ENCODE data around the gene TPRG1.

The TPRG1 gene

GRCh38 chr3:189167027-189167766 lies 4.6 kb upstream of the TPRG1 start:
- no peak for DNase-seq

GRCh38 chr3:189168711-189169110 lies 3.1 kb upstream of the TPRG1 start:
- no peak for DNase-seq

- no peak for DNase-seq
Observed at GRCh38 chr3:189169728-189170127, 2.0 kb upstream of the TPRG1 start.

- no peak for DNase-seq
Observed at GRCh38 chr3:189170559-189170958, 1.2 kb upstream of the TPRG1 start.

DNA sequence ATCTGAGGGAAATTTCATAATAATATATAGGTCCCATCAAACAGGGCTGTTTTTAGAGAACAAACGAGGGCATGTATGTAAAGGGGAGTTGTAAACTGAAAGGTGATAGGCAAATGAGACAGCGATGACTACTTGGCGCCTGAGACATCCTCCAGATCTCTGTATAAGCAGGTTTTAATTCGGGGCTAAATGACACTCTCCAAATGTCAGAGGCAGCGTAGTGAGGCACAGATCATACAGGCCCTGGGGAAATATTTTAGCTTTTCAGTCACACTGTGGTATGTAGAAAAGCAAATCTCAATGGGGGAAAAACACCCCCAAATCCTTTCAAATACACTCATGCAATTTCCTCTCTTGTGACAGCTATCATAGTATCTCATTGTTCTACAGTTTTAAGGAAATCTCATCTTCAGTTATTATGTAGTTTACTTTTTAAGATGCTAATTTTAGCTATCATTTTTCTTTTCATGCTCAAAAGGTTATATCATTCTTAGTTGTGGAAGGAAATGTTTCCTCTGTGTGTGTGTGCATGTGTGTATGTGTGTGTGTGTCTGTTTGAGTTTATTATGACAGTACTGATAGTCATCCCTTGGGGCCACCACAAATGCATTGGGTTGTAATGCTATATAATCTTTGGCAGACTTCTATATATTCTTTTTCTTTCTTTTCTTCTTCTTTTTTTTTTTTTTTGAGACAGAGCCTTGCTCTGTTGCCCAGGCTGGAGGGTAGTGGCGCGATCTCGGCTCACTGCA lies 1.1 kb downstream of the TPRG1 start:
- DNase-seq, result no peak

- DNase-seq, result no peak
Observed at GRCh38 chr3:189184566-189184965, 12.8 kb downstream of the TPRG1 start.

DNA sequence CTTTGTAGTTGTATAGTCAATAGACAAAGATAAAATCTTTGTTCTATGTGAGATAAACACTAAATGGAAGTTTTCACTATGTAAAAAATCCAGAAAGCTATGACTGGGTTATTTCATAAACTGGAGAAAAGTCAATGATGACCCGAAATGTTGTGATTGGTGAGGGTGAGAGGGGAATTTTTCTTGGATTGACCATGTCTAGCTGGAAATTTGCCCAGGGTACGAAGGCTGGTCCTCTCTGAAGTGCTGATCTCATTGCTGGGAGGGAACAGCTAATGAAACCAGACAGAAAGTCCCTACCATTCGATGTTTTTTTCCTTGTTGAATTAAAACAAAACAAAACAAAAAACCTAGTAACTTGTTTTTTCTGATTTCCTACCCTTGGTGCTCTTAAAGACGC lies 14.3 kb downstream of the TPRG1 start:
- DNase-seq, result no peak

GRCh38 chr3:189188466-189188865 lies 16.7 kb downstream of the TPRG1 start:
- peak; percentile 71 for DNase-seq

DNA sequence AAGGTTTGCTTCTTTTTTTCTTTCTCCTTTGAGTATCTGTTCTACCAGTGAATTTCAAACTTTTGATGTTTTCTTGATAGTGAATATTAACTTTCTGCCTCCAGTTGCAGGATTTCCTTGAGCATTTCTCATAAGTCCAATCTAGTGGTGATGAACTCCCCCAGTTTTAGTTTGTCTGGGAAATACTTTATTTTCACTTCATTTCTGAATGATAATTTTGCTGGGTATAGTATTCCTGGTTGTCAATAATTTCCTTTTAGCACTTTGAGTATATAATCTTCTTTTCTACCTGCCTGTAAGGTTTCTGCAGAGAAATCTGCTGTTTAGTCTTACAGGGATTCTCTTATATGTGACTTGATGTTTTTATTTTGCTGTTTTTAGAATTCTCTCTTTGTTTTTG lies 21.0 kb downstream of the TPRG1 start:
- DNase-seq, result no peak

DNA sequence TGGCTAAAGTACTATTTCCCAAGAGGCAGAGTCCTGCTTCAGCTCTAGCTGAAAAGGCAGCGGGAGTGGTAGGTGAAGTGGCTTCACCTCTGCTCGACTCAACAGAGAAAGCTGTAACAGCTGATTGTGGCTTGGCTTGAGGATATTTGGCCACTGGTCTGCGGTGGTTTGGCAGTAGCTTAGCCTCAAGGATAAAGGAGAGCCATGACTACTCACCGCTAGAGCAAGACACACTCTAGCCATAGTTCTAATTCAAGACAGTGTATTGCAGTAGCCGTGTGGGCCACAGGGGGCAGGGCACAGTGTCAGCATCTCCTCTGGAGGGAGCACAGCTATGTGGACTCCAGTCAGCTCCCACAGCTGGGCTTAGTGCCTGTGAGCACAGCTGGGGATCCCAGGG lies 23.5 kb downstream of the TPRG1 start:
- DNase-seq, result no peak

DNA sequence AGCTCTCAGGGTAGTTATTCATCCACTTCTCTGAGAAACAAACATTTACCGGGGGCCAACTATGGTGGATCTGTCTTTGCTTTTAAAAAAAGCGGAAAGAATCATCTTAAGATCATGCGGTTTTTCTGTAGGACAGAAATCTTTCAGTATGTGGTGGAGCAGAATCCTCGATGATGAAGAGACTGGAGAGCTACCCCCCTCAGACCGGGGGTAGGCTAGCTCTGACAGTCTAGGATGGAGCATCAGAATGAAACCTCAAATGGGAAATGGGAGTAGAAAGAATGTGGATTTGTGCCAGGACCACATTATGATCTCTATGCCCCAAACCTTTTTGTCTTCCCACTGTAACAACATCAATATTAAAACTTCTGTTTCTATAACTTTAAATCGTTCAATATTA lies 30.3 kb downstream of the TPRG1 start:
- no peak for DNase-seq

DNA sequence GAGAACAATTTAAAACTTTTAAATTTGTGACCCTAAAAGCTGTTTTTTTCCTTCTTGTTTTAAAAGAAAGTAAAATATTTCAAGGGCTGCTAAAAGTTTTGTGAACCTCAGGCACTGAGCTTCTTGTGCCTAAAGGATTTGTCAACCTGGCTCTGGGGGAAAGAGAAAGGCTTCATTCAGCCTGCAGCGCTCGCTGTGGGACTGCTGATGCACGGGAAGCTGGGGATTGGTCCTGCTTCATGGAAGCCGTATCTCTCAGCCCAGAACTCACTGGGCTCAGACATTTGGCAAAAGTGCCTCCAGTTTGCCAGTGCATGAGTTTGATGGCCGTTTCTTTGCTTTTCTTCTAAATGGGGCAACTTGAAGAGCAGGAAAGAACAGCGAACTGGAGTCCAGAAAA lies 30.8 kb downstream of the TPRG1 start:
- no peak for DNase-seq

GRCh38 chr3:189204167-189204866 lies 32.5 kb downstream of the TPRG1 start:
- DNase-seq, result no peak

- no peak for DNase-seq
Observed at GRCh38 chr3:189204937-189205336, 33.2 kb downstream of the TPRG1 start.

- DNase-seq, result no peak
Observed at GRCh38 chr3:189210251-189210770, 38.5 kb downstream of the TPRG1 start.

DNA sequence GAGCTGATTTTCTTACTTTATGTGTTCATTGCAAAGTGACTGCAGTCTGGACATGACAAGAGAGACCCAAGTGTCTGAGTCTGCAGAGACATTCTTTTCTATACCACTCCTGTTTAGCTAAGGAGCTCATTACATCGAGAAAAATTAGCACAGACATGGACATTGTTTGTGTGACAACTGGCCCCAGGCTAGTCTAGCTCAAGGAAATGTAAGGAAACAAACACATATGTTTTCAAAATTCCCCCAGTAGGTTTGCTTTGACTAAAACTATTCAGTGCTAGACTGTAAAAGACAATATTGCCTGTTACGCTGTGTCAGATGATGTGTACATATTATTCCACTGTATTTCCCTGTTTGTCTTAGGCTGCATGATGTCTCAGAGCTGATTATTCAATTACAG lies 40.9 kb downstream of the TPRG1 start:
- no peak for DNase-seq

GRCh38 chr3:189214651-189215050 lies 42.9 kb downstream of the TPRG1 start:
- DNase-seq, result no peak

DNA sequence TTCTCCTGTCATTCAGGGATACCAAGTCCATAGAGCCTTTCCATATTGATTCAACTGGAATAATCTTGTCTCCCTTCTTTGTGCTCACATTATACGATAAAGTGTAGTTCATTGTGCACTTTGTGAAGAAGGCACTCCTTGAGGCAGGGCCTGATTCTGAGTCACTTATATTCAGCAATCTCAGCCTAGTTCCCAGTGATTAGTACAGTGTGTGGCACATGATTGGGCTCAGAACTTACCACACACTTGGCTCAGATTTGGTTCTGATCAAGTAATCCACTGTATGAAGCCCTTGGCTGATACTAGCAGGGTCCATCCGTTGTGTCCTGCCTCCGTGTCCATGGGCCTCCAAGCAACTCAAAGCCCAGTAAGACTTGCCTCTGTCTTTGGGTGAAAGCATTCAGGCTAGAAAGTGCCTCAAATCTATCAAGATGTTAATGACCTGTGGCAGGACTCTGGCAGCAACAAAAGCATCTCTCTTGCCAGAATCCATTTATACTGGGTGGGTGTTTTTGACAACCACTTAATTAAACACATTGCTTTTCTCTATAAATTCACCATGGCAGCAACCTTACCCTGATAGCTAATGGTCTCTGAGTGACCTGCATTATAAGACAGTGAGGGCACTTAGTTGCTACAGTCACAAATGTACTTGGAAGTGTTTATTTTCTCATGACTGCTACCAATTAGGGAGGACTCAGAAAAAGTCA lies 51.3 kb downstream of the TPRG1 start:
- DNase-seq, result no peak

- DNase-seq, result no peak
Observed at GRCh38 chr3:189225431-189225830, 53.7 kb downstream of the TPRG1 start.

- DNase-seq, result no peak
Observed at GRCh38 chr3:189227249-189227648, 55.5 kb downstream of the TPRG1 start.

DNA sequence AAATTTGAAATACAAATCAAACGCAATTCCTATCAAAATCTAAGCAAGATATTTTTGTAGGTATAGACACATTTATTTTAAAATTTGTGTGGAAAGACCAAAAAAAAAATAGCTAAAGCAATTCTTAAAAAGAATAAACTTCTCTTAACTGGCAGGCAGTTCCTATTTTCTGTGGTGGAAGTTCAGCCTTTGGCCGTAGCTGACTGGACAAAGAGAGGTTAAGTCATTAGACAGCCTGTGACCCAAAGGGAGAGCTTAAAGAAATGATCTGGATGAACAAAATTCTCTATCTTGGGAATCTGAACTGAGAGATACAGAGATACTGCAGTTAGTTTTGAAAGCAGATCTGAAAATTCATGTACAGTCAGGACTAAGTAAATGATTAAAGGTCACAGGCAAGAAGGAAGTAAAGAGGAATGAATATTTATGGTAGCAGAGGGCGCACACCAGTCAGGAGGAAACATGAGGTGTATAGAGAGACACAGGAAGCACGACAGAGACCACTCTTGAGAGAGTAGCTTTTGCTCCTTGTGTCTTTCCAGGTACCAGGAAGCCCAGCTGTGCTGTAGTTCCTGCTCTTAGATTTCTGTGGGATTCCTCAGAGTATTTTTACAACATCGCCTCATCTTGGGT lies 57.5 kb downstream of the TPRG1 start:
- DNase-seq, result no peak

- DNase-seq, result no peak
Observed at GRCh38 chr3:189232790-189233189, 61.0 kb downstream of the TPRG1 start.
